KMS-11 (cell line): ENCODE measurements around the gene CFAP20.
"Not testable (repeated sequence)": the region's sequence is repeated elsewhere in the genome, so short reads cannot be mapped to it uniquely, and the experiment has no call there.

Source experiments
- H2AFZ ChIP-seq: fragments of 200-600 bp; sonication (generic); 2 replicates; pipeline ENCODE4 v1.6.1; 2016; ENCODE audit warnings: antibody characterized with exemption, mixed run types, low read depth
- H3K27ac ChIP-seq: fragments of 200-600 bp; sonication (generic); 2 replicates; pipeline ENCODE4 v1.6.1; 2016; ENCODE audit warnings: mild to moderate bottlenecking, mixed run types
- H3K27me3 ChIP-seq: fragments of 200-600 bp; sonication (generic); 2 replicates; pipeline ENCODE4 v1.6.1; 2017; ENCODE audit warnings: mild to moderate bottlenecking, low read depth, mixed run types, moderate library complexity; ENCODE audit not compliant: insufficient read depth
- H3K36me3 ChIP-seq: fragments of 200-600 bp; sonication (generic); 2 replicates; pipeline ENCODE4 v1.6.1; 2017; ENCODE audit warnings: mild to moderate bottlenecking, mixed run types; ENCODE audit not compliant: insufficient read depth
- H3K4me1 ChIP-seq: fragments of 200-600 bp; sonication (generic); 2 replicates; pipeline ENCODE4 v1.6.1; 2016; ENCODE audit warnings: mild to moderate bottlenecking, low read depth, mixed run types; ENCODE audit not compliant: poor library complexity, severe bottlenecking
- H3K4me2 ChIP-seq: fragments of 200-600 bp; sonication (generic); 2 replicates; pipeline ENCODE4 v1.7.0; 2016; ENCODE audit warnings: mild to moderate bottlenecking, mixed run types
- H3K4me3 ChIP-seq: fragments of 200-600 bp; sonication (generic); IDR thresholded peaks from 2 replicates; pipeline ENCODE4 v1.6.1; 2017; ENCODE audit warnings: low read depth, low read length, mixed read lengths; ENCODE audit not compliant: insufficient read depth
- H3K79me2 ChIP-seq: fragments of 200-600 bp; sonication (generic); 2 replicates; pipeline ENCODE4 v1.6.1; 2016; ENCODE audit warnings: low read depth, mixed run types; ENCODE audit not compliant: insufficient read depth
- H3K9ac ChIP-seq: fragments of 200-600 bp; sonication (generic); 2 replicates; pipeline ENCODE4 v1.6.1; 2016; ENCODE audit warnings: mild to moderate bottlenecking, mixed run types
- H4K20me1 ChIP-seq: fragments of 200-600 bp; sonication (generic); 2 replicates; pipeline ENCODE4 v1.6.1; 2016; ENCODE audit warnings: mild to moderate bottlenecking, mixed run types; ENCODE audit not compliant: insufficient read depth
- CTCF ChIP-seq: fragments of 200-600 bp; sonication (generic); conservative IDR thresholded peaks from 2 replicates; pipeline ENCODE4 v1.6.1; 2017; ENCODE audit warnings: low read depth, mild to moderate bottlenecking, antibody characterized with exemption, low read length, moderate library complexity, mixed read lengths

CFAP20 gene

GRCh38 chr16:58094026-58094425 is 35.2 kb downstream of the CFAP20 start:
- Histone ChIP-seq H3K4me1 (no peaks in the 10 kb centered on the region), H3K36me3 (no peaks in the 10 kb centered on the region), H3K27ac (no peak overlapping the region), H3K4me3 (no peak overlapping the region), H4K20me1 (no peaks in the 10 kb centered on the region), H3K9ac (no peak overlapping the region), H2AFZ (no peak overlapping the region), H3K4me2 (no peak overlapping the region), H3K27me3 (no peaks in the 10 kb centered on the region), H3K79me2 (no peaks in the 10 kb centered on the region)
- TF ChIP-seq CTCF, result no peak

GRCh38 chr16:58090396-58090795 is 38.8 kb downstream of the CFAP20 start:
- not testable (repeated sequence) for H3K27me3 ChIP-seq, H2AFZ ChIP-seq, H3K27ac ChIP-seq, H3K79me2 ChIP-seq, H3K9ac ChIP-seq, H4K20me1 ChIP-seq, H3K4me1 ChIP-seq, H3K36me3 ChIP-seq, H3K4me2 ChIP-seq, H3K4me3 ChIP-seq

- no peak overlapping the region for H3K4me2 ChIP-seq
- no peaks in the 10 kb centered on the region for H3K27me3 ChIP-seq
- no peaks in the 10 kb centered on the region for H4K20me1 ChIP-seq
- H3K4me1 ChIP-seq, result peaks cover 4% of the 10 kb centered on the region
- no peak overlapping the region for H2AFZ ChIP-seq
- H3K4me3 ChIP-seq, result no peak overlapping the region
- H3K9ac ChIP-seq, result no peak overlapping the region
- no peaks in the 10 kb centered on the region for H3K79me2 ChIP-seq
- no peak overlapping the region for H3K27ac ChIP-seq
- TF ChIP-seq CTCF, result no peak
- no peaks in the 10 kb centered on the region for H3K36me3 ChIP-seq
Measured at GRCh38 chr16:58088091-58088490, 41.1 kb downstream of the CFAP20 start.

- no peak overlapping the region for H2AFZ ChIP-seq
- no peak for TF ChIP-seq CTCF
- peaks cover 4% of the 10 kb centered on the region for H3K4me1 ChIP-seq
- no peaks in the 10 kb centered on the region for H3K27me3 ChIP-seq
- no peaks in the 10 kb centered on the region for H4K20me1 ChIP-seq
- H3K9ac ChIP-seq, result no peak overlapping the region
- H3K79me2 ChIP-seq, result no peaks in the 10 kb centered on the region
- no peak overlapping the region for H3K4me3 ChIP-seq
- H3K27ac ChIP-seq, result no peak overlapping the region
- H3K36me3 ChIP-seq, result no peaks in the 10 kb centered on the region
- H3K4me2 ChIP-seq, result no peak overlapping the region
Measured at GRCh38 chr16:58087209-58087913, 41.8 kb downstream of the CFAP20 start.

GRCh38 chr16:58086381-58087208 is 42.6 kb downstream of the CFAP20 start:
- no peak for TF ChIP-seq CTCF
- peaks cover 4% of the 10 kb centered on the region for H3K4me1 ChIP-seq
- no peaks in the 10 kb centered on the region for H3K36me3 ChIP-seq
- no peaks in the 10 kb centered on the region for H3K79me2 ChIP-seq
- H3K27me3 ChIP-seq, result no peaks in the 10 kb centered on the region
- no peak overlapping the region for H3K27ac ChIP-seq
- no peak overlapping the region for H3K4me3 ChIP-seq
- H2AFZ ChIP-seq, result no peak overlapping the region
- no peak overlapping the region for H3K4me2 ChIP-seq
- no peaks in the 10 kb centered on the region for H4K20me1 ChIP-seq
- H3K9ac ChIP-seq, result no peak overlapping the region
